Mesendoderm (in vitro differentiated cells): ENCODE measurements around the gene BRWD1.
"Not testable (repeated sequence)": the region's sequence is repeated elsewhere in the genome, so short reads cannot be mapped to it uniquely, and the experiment has no call there.

ENCODE experiments used
- DNase-seq: peaks from one replicate; pipeline ENCODE4 v3.0.0; 2013
- H2AK5ac ChIP-seq: 2 replicates; pipeline ENCODE4 v1.6.1; 2013; ENCODE audit warnings: low read length, inconsistent platforms
- H2BK120ac ChIP-seq: 2 replicates; pipeline ENCODE4 v1.6.1; 2013; ENCODE audit warnings: low read depth, mild to moderate bottlenecking, low read length, moderate library complexity, mixed read lengths
- H2BK15ac ChIP-seq: replicated peaks from 2 replicates; pipeline ENCODE4 v1.6.1; 2013; ENCODE audit warnings: low read depth, mild to moderate bottlenecking, moderate library complexity
- H2BK5ac ChIP-seq: 2 replicates; pipeline ENCODE4 v1.6.1; 2013; ENCODE audit warnings: low read length, inconsistent platforms
- H3K18ac ChIP-seq: 2 replicates; pipeline ENCODE4 v1.6.1; 2013; ENCODE audit warnings: mild to moderate bottlenecking, low read length, mixed read lengths
- H3K23ac ChIP-seq: one replicate; pipeline ENCODE4 v1.6.1; 2013; ENCODE audit warnings: low read length
- H3K27ac ChIP-seq: 2 replicates; pipeline ENCODE4 v1.5.1; 2013; ENCODE audit warnings: low read depth, mild to moderate bottlenecking, inconsistent platforms, low read length, moderate library complexity
- H3K27me3 ChIP-seq: 2 replicates; pipeline ENCODE4 v1.6.1; 2013; ENCODE audit warnings: low read length, control low read depth, mild to moderate bottlenecking, inconsistent platforms; ENCODE audit not compliant: insufficient read depth, poor library complexity
- H3K36me3 ChIP-seq: 2 replicates; pipeline ENCODE4 v1.6.1; 2013; ENCODE audit warnings: low read length, inconsistent platforms; ENCODE audit not compliant: control insufficient read depth, insufficient read depth
- H3K4ac ChIP-seq: one replicate; pipeline ENCODE4 v1.6.1; 2013; ENCODE audit warnings: low read depth, mild to moderate bottlenecking, low read length, moderate library complexity
- H3K4me1 ChIP-seq: 2 replicates; pipeline ENCODE4 v1.6.1; 2013; ENCODE audit warnings: low read depth, low read length, inconsistent platforms; ENCODE audit not compliant: control insufficient read depth
- H3K4me2 ChIP-seq: 2 replicates; pipeline ENCODE4 v1.6.1; 2013; ENCODE audit warnings: low read length
- H3K4me3 ChIP-seq: 2 replicates; pipeline ENCODE4 v1.5.1; 2013; ENCODE audit warnings: mild to moderate bottlenecking, low read length
- H3K56ac ChIP-seq: one replicate; pipeline ENCODE4 v1.6.1; 2013; ENCODE audit warnings: low read length
- H3K79me1 ChIP-seq: 2 replicates; pipeline ENCODE4 v1.6.1; 2013; ENCODE audit warnings: low read length, inconsistent platforms
- H3K79me2 ChIP-seq: 2 replicates; pipeline ENCODE4 v1.6.1; 2013; ENCODE audit warnings: mild to moderate bottlenecking, low read length; ENCODE audit not compliant: control insufficient read depth, insufficient read depth
- H3K9ac ChIP-seq: 2 replicates; pipeline ENCODE4 v1.6.1; 2013; ENCODE audit warnings: low read length, inconsistent platforms
- H4K5ac ChIP-seq: one replicate; pipeline ENCODE4 v1.6.1; 2013; ENCODE audit warnings: low read length
- H4K8ac ChIP-seq: one replicate; pipeline ENCODE4 v1.6.1; 2013; ENCODE audit warnings: low read depth, mild to moderate bottlenecking, control low read depth, low read length, moderate library complexity
- WGBS: extraction: QIAGEN DNeasy Blood & Tissue Kit; methylation state at CpG from one replicate; pipeline ENCODE4 v1.1.7; 2013; ENCODE audit warnings: low lambda C conversion rate, missing lambda C conversion rate; ENCODE audit not compliant: insufficient coverage; ENCODE audit errors: extremely low coverage; 5-methylcytosine and 5-hydroxymethylcytosine counted together

BRWD1 gene

GRCh38 chr21:39142972-39143371 is 170.5 kb downstream of the BRWD1 start:
- no peak overlapping the region for H2BK15ac ChIP-seq
- H2BK5ac ChIP-seq, result no peak overlapping the region
- no peak overlapping the region for H3K4ac ChIP-seq
- H3K56ac ChIP-seq, result no peak overlapping the region
- H3K4me1 ChIP-seq, result no peaks in the 10 kb centered on the region
- H3K27me3 ChIP-seq, result no peaks in the 10 kb centered on the region
- no peak overlapping the region for H4K5ac ChIP-seq
- H2BK120ac ChIP-seq, result no peak overlapping the region
- no peak overlapping the region for H2AK5ac ChIP-seq
- H3K4me3 ChIP-seq, result no peak overlapping the region
- no peaks in the 10 kb centered on the region for H3K36me3 ChIP-seq
- no peaks in the 10 kb centered on the region for H3K79me1 ChIP-seq
- H3K27ac ChIP-seq, result no peak overlapping the region
- H3K4me2 ChIP-seq, result no peak overlapping the region
- H4K8ac ChIP-seq, result no peak overlapping the region
- WGBS, result no CpG with 5 or more reads among the region's 3 CpGs
- H3K23ac ChIP-seq, result no peak overlapping the region
- no peaks in the 10 kb centered on the region for H3K79me2 ChIP-seq
- H3K9ac ChIP-seq, result no peak overlapping the region
- DNase-seq, result no peak
- H3K18ac ChIP-seq, result no peak overlapping the region

- H3K4me3 ChIP-seq, result no peak overlapping the region
- H3K27me3 ChIP-seq, result no peaks in the 10 kb centered on the region
- H4K5ac ChIP-seq, result no peak overlapping the region
- WGBS, result no CpG with 5 or more reads among the region's 3 CpGs
- DNase-seq, result no peak
- no peak overlapping the region for H3K27ac ChIP-seq
- no peak overlapping the region for H3K56ac ChIP-seq
- H3K36me3 ChIP-seq, result no peaks in the 10 kb centered on the region
- no peak overlapping the region for H3K18ac ChIP-seq
- no peak overlapping the region for H4K8ac ChIP-seq
- no peaks in the 10 kb centered on the region for H3K79me2 ChIP-seq
- H3K4me2 ChIP-seq, result no peak overlapping the region
- no peak overlapping the region for H2BK120ac ChIP-seq
- no peak overlapping the region for H3K4ac ChIP-seq
- no peak overlapping the region for H2AK5ac ChIP-seq
- H2BK5ac ChIP-seq, result no peak overlapping the region
- no peak overlapping the region for H2BK15ac ChIP-seq
- H3K9ac ChIP-seq, result no peak overlapping the region
- no peaks in the 10 kb centered on the region for H3K79me1 ChIP-seq
- no peaks in the 10 kb centered on the region for H3K4me1 ChIP-seq
- no peak overlapping the region for H3K23ac ChIP-seq
Measured at GRCh38 chr21:39141502-39141901, 171.9 kb downstream of the BRWD1 start.

GRCh38 chr21:39137248-39138178 is 175.9 kb downstream of the BRWD1 start:
- no peak overlapping the region for H4K5ac ChIP-seq
- H2BK15ac ChIP-seq, result no peak overlapping the region
- peak; percentile 90 for DNase-seq
- no peak overlapping the region for H3K4me3 ChIP-seq
- no peak overlapping the region for H2BK120ac ChIP-seq
- H3K79me2 ChIP-seq, result no peaks in the 10 kb centered on the region
- peak overlapping the region; percentile 1 for H3K27ac ChIP-seq
- peak overlapping the region; percentile 3 for H2BK5ac ChIP-seq
- H3K36me3 ChIP-seq, result no peaks in the 10 kb centered on the region
- no peaks in the 10 kb centered on the region for H3K4me1 ChIP-seq
- no CpG with 5 or more reads among the region's 14 CpGs for WGBS
- no peaks in the 10 kb centered on the region for H3K79me1 ChIP-seq
- no peak overlapping the region for H3K23ac ChIP-seq
- H3K56ac ChIP-seq, result peak overlapping the region; percentile 45
- H3K4me2 ChIP-seq, result no peak overlapping the region
- H3K4ac ChIP-seq, result no peak overlapping the region
- H3K18ac ChIP-seq, result peak overlapping the region; percentile 46
- H3K27me3 ChIP-seq, result no peaks in the 10 kb centered on the region
- H3K9ac ChIP-seq, result no peak overlapping the region
- H4K8ac ChIP-seq, result no peak overlapping the region
- no peak overlapping the region for H2AK5ac ChIP-seq

- Histone ChIP-seq H3K4me1 (no peaks in the 10 kb centered on the region), H4K8ac (no peak overlapping the region), H3K56ac (no peak overlapping the region), H3K4me3 (no peak overlapping the region), H3K36me3 (no peaks in the 10 kb centered on the region), H3K4me2 (no peak overlapping the region), H3K79me1 (no peaks in the 10 kb centered on the region), H3K27me3 (no peaks in the 10 kb centered on the region), H2BK15ac (no peak overlapping the region), H2AK5ac (no peak overlapping the region), H3K23ac (no peak overlapping the region), H3K18ac (no peak overlapping the region), H4K5ac (no peak overlapping the region), H3K27ac (no peak overlapping the region), H3K79me2 (no peaks in the 10 kb centered on the region), H2BK120ac (no peak overlapping the region), H2BK5ac (no peak overlapping the region), H3K4ac (no peak overlapping the region), H3K9ac (no peak overlapping the region)
- no peak for DNase-seq
- no CpG with 5 or more reads among the region's 5 CpGs for WGBS
Measured at GRCh38 chr21:39136711-39137110, 176.7 kb downstream of the BRWD1 start.

- DNase-seq, result peak; percentile 32
- H3K27ac ChIP-seq, H2AK5ac ChIP-seq, H4K8ac ChIP-seq, H2BK15ac ChIP-seq, H3K9ac ChIP-seq, H3K4me1 ChIP-seq, H3K56ac ChIP-seq, H3K4me3 ChIP-seq, H3K4me2 ChIP-seq, H3K4ac ChIP-seq, H4K5ac ChIP-seq, H3K27me3 ChIP-seq, H3K18ac ChIP-seq, H2BK5ac ChIP-seq, H3K36me3 ChIP-seq, H3K79me1 ChIP-seq, H3K23ac ChIP-seq, H2BK120ac ChIP-seq, H3K79me2 ChIP-seq: not testable (repeated sequence)
- no CpG with 5 or more reads among the region's 8 CpGs for WGBS
Measured at GRCh38 chr21:39136138-39136537, 177.3 kb downstream of the BRWD1 start.
